Gastrocnemius medialis (tissue), 4 donors: ENCODE measurements around the gene MTHFS.

Experiments
- POLR2A ChIP-seq, 2 donors: fragments of 450-650 bp; IDR thresholded peaks; one replicate each; pipeline ENCODE4 v1.6.1; 2017; ENCODE audit warnings: antibody characterized with exemption in 2 of 2, mild to moderate bottlenecking in 2 of 2, moderate library complexity in 2 of 2
- TF ChIP-seq, protein P1 (sequence below), 5 experiments: fragments of 450-650 bp in 3 of 5; fragments of 200-600 bp in 2 of 5; sonication (generic) in 2 of 5; IDR thresholded peaks in 4 of 5; conservative IDR thresholded peaks in 1 of 5; 1 replicate in 4 of 5; 2 replicates in 1 of 5; pipeline ENCODE4 v1.5.1; 2016 to 2019; ENCODE audit warnings: antibody characterized with exemption in 5 of 5, mild to moderate bottlenecking in 3 of 5, moderate library complexity in 3 of 5

- TF ChIP-seq POLR2A (IDR thresholded peaks at IDR 0.05): no peak
- TF ChIP-seq, protein P1, sequence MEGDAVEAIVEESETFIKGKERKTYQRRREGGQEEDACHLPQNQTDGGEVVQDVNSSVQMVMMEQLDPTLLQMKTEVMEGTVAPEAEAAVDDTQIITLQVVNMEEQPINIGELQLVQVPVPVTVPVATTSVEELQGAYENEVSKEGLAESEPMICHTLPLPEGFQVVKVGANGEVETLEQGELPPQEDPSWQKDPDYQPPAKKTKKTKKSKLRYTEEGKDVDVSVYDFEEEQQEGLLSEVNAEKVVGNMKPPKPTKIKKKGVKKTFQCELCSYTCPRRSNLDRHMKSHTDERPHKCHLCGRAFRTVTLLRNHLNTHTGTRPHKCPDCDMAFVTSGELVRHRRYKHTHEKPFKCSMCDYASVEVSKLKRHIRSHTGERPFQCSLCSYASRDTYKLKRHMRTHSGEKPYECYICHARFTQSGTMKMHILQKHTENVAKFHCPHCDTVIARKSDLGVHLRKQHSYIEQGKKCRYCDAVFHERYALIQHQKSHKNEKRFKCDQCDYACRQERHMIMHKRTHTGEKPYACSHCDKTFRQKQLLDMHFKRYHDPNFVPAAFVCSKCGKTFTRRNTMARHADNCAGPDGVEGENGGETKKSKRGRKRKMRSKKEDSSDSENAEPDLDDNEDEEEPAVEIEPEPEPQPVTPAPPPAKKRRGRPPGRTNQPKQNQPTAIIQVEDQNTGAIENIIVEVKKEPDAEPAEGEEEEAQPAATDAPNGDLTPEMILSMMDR (IDR thresholded peaks at IDR 0.05 in 4 of 5, conservative IDR thresholded peaks at IDR 0.05 in 1 of 5): no peak
Observed at GRCh38 chr15:79903626-79904025, 6.8 kb upstream of the MTHFS start.
